ENCODE measurements around the gene FBXL14. TPM values are rescaled to one million over a fixed set of nuclear protein-coding genes. Genes with fewer than 3 reads are reported as not detected.
A peak's percentile ranks its signal among the peaks of the same experiment; 100 is the strongest.

Gene FBXL14
- total and polyA plus RNA-seq, 8 donors, result 3.2 to 14.2 (median 8.7) TPM

DNA sequence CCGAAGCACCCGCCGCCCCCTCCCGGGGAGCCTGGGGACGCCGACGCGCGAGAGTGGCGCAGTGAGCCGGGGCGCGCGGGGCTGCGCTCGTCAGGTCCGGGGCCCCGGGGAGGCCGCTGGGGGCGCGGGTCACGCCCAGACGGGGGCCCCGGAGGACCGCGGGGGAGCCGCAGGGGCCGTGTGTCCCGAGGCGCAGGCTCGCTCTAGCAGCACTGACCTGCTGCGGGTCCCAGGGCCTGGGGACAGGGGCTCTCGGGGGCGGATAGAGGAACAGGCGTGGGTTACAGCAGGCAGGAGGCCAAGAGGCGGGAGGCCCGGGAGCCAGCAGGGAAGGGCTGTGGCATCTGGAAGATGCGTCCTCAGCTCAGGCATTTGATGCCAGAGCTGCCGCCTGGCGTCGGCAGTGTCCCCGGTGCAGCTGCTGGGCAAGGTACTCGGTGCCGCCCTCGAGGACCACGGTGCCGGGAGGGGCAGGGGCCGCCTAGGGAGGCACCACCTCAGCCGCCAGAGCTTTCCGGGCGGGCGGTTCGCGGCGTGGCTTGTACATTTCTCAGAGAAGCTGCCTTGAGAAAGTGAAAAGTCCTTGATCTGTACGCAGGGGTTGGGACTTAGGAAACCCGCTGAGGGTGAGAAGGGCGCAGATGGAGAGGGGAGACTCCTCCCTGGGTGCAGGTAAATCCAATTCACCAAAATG lies 35.9 kb upstream of the FBXL14 start:
- 3 to 4% methylated on average over 55 to 58 of the region's 58 CpGs for WGBS, 2 donors
- TF ChIP-seq CTCF (IDR thresholded peaks at IDR 0.05), result no peak
- ATAC-seq (peak; percentile 51 to 73 (median 64)), DNase-seq (peak; percentile 37 to 87 (median 54)), FAIRE-seq (no peak)
- Histone ChIP-seq H3K36me3 (no peaks in the 10 kb centered on the region), H3K4me3 (peak overlapping the region; percentile 39 to 61 (median 49)), H3K27me3 (no peaks in the 10 kb centered on the region), H3K9me3 (no peaks in the 10 kb centered on the region), H3K27ac (no peak overlapping the region), H3K4me1 (peaks cover 0 to 5% (median 0%) of the 10 kb centered on the region in 3 donors)
- intact Hi-C loops (cut with DNase I), result no loop called here

DNA sequence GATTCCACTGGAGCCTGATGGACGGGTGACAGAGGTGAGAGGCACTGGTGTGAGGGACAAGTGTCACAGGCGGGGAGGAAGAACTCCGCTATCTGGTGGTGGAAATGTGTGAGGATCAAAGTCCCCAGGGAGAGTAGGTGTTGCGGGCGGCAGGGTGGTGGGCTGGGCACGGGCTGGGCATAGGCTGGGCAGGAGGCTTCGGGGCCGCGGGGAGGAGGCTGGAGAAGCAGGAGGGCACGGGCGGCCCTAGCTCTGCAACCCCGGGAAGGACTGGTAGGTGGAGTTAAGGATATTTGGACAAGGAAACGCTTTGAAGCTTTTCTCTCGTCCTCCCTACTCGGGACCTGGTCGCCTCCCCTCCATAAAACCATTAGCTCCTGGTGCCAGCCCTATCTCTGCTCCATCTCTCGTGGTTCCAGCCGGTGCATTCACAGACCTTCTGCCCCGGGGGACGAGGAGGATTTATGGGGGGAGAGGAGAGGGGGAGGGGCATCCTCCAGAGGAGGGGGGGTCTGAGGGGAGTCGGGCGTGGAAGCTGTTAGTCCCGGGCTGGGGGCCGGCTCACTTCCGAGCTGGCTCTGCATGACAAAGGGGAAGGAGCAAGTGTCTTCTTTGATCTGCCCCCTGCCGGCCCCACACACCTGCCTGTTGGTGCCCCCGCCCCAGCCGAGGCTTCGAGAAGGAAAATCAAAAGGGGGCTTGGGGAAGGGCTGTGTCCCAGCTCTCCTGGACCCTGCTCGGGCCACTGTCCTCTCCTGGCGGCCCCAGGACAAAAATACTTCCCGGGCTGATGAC lies 35.2 kb upstream of the FBXL14 start:
- no peaks in the 10 kb centered on the region for H3K9me3 ChIP-seq
- TF ChIP-seq CTCF (IDR thresholded peaks at IDR 0.05), result no peak
- no peaks in the 10 kb centered on the region for H3K27me3 ChIP-seq
- H3K4me3 ChIP-seq, result peak overlapping the region; percentile 39 to 61 (median 49)
- WGBS, 2 donors, result 6 to 8% methylated on average over 30 to 32 of the region's 32 CpGs
- FAIRE-seq (no peak), ATAC-seq (peak; percentile 5 to 35 (median 26)), DNase-seq (peak in 3 of 6 donors; percentile 33 to 65 (median 40))
- no peaks in the 10 kb centered on the region for H3K4me1 ChIP-seq
- intact Hi-C loops (cut with DNase I), result no loop called here
- no peak overlapping the region for H3K27ac ChIP-seq
- H3K36me3 ChIP-seq, result no peaks in the 10 kb centered on the region

DNA sequence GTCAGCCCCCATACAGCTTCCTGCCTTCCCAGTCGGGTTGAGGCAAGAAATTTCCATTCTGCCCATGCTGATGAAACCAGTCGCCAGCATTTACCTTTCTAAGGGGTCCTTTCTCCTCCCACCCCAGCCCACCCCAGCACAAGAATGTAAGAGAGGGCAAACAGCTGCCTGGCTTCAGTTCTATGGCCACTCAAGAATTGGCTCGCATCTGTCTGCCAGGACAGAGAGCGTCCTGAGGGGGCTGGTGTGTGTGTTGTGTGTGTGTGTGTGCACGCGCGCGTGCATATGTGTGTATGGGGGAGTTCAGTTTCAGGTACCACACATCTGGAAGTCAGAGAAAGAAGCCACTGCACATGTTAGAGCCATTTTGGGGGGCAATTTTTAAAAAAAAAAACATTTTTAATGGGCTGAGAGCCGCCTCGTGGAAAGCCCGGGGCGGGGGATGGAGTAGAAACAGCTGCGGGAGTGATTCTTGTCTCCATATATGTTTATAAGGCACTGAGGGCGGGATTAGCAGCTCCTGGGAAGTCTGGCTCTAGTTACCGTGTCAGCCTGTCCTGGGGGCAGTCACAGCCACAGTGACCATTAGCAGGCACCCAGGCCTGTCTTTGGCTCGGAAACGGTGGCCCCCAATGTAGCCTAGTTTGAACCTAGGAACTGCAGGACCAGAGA lies 34.4 kb upstream of the FBXL14 start, which contains the start of gene WNT5B:
WNT5B (plus strand) TSS at position 566 of the 672 bp plus-strand sequence. CDS start 2,124 bp downstream, outside the sequence.
- 82 to 85% methylated on average over 17 of the region's 17 CpGs for WGBS, 2 donors
- intact Hi-C loops (cut with DNase I), result no loop called here
- ATAC-seq (no peak), DNase-seq (no peak), FAIRE-seq (no peak)
- H3K4me1 ChIP-seq, result no peaks in the 10 kb centered on the region
- peak within 1 kb of the TSS; percentile 39 to 61 (median 49) for H3K4me3 ChIP-seq
- no peaks in the 10 kb centered on the region for H3K36me3 ChIP-seq
- H3K9me3 ChIP-seq, result no peaks in the 10 kb centered on the region
- no peak within 1 kb of the TSS for H3K27ac ChIP-seq
- no peaks in the 10 kb centered on the region for H3K27me3 ChIP-seq
- TF ChIP-seq CTCF (IDR thresholded peaks at IDR 0.05), result no peak

- Histone ChIP-seq H3K4me3 (no peak overlapping the region), H3K36me3 (no peaks in the 10 kb centered on the region), H3K27ac (no peak overlapping the region), H3K9me3 (no peaks in the 10 kb centered on the region), H3K27me3 (no peaks in the 10 kb centered on the region), H3K4me1 (no peaks in the 10 kb centered on the region)
- FAIRE-seq (no peak), DNase-seq (no peak), ATAC-seq (no peak)
- intact Hi-C loops (cut with DNase I), result no loop called here
- WGBS, 2 donors, result 87 to 90% methylated on average over 3 of the region's 3 CpGs
- no peak for TF ChIP-seq CTCF (IDR thresholded peaks at IDR 0.05)
Measured at GRCh38 chr12:1622406-1622805, 28.0 kb upstream of the FBXL14 start.
